K562 (cell line): Measurements from ENCODE around the gene CYB5B. TPM values are rescaled to one million over a fixed set of nuclear protein-coding genes. Genes with fewer than 3 reads are reported as not detected.

Experiments used
- ATAC-seq: fragments of 200-7000 bp; cut with Tn5 transposase; 3 replicates; pipeline ENCODE4 v1.9.1; 2020; ENCODE audit warnings: moderate library complexity
- BruUV-seq: library from RNA; stranded (reverse); fragments of 400-500 nt; replicated peaks from 2 replicates; lab custom pipeline; 2021; lab: Mats Ljungman, UMichigan
- CTCF ChIA-PET: fragments of 300-600 bp; formaldehyde crosslinking; extraction: SDS; loops from one replicate; lab custom pipeline; 2021; ENCODE audit warnings: low intra/inter-chr PET ratio; lab: Yijun Ruan, JAX
- POLR2A ChIA-PET: fragments of 300-600, 350-650 bp; sonication (Branson Sonifier 250); formaldehyde crosslinking; extraction: SDS; loops from one replicate; lab custom pipeline; 2021; ENCODE audit warnings: antibody characterized with exemption, inconsistent platforms; lab: Yijun Ruan, JAX
- DNase-seq, 4 experiments: peaks; one replicate each; pipeline versions ENCODE4 v3.0.0 to v3.0.0-alpha.2; 2011 to 2018; ENCODE audit warnings: low spot score in 3 of 4, mixed read lengths in 3 of 4; ENCODE audit errors: extremely low read depth in 1 of 4
- FAIRE-seq: peaks from 2 replicates; lab custom pipeline; 2011; peaks lifted over from hg19 to GRCh38; lab: Jason Lieb, UNC
- H2AFZ ChIP-seq: 2 replicates; pipeline ENCODE4 v1.6.0; 2011; ENCODE audit warnings: low read depth, low read length, control low read depth, inconsistent platforms
- H3K27ac ChIP-seq: fragments of 200-600 bp; 3 replicates; pipeline ENCODE4 v1.8.0; 2011; ENCODE audit warnings: low read depth, mild to moderate bottlenecking, control low read depth, inconsistent platforms, low read length, moderate library complexity, mixed read lengths; ENCODE audit errors: extremely low read depth
- H3K27me3 ChIP-seq, 2 experiments: fragments of 300-600 bp in 1 of 2; 2 replicates in 1 of 2; 3 replicates in 1 of 2; pipeline versions ENCODE4 v1.6.0 to v1.8.0; 2011; ENCODE audit warnings: inconsistent platforms in 2 of 2, low read length in 2 of 2, mild to moderate bottlenecking in 1 of 2, mixed read lengths in 1 of 2, moderate library complexity in 1 of 2; ENCODE audit not compliant: control insufficient read depth in 2 of 2, insufficient read depth in 2 of 2
- H3K36me3 ChIP-seq: fragments of 300-600 bp; 3 replicates; pipeline ENCODE4 v1.8.0; 2011; ENCODE audit warnings: mild to moderate bottlenecking, low read length, inconsistent platforms; ENCODE audit not compliant: control insufficient read depth, insufficient read depth
- H3K4me1 ChIP-seq, 2 experiments: fragments of 200-600 bp in 1 of 2; replicated peaks in 1 of 2; 2 replicates in 1 of 2; 3 replicates in 1 of 2; pipeline versions ENCODE4 v1.5.1 to v1.8.0; 2011; ENCODE audit warnings: inconsistent platforms in 2 of 2, low read length in 2 of 2, mild to moderate bottlenecking in 1 of 2, mixed read lengths in 1 of 2, moderate library complexity in 1 of 2; ENCODE audit not compliant: control insufficient read depth in 2 of 2, insufficient read depth in 2 of 2
- H3K4me2 ChIP-seq: 2 replicates; pipeline ENCODE4 v1.6.1; 2011; ENCODE audit warnings: low read length, control low read depth, inconsistent platforms, mixed read lengths; ENCODE audit not compliant: insufficient read depth
- H3K4me3 ChIP-seq: fragments of 200-600 bp; sonication (generic), shearing (Covaris generic); 2 replicates; pipeline ENCODE4 v1.5.1; 2016; ENCODE audit warnings: control low read depth, inconsistent platforms
- H3K79me2 ChIP-seq: fragments of 200-600 bp; 3 replicates; pipeline ENCODE4 v1.8.0; 2011; ENCODE audit warnings: low read length, inconsistent platforms; ENCODE audit not compliant: control insufficient read depth, insufficient read depth
- H3K9ac ChIP-seq, 2 experiments: 2 replicates each; pipeline versions ENCODE4 v1.6.0 to v1.6.1; 2011; ENCODE audit warnings: low read depth in 2 of 2, low read length in 2 of 2, control low read depth in 1 of 2, inconsistent platforms in 1 of 2, mild to moderate bottlenecking in 1 of 2, mixed read lengths in 1 of 2; ENCODE audit not compliant: insufficient read depth in 1 of 2
- H3K9me1 ChIP-seq: one replicate; pipeline ENCODE4 v1.6.0; 2011; ENCODE audit warnings: inconsistent platforms, mild to moderate bottlenecking, low read length, moderate library complexity; ENCODE audit not compliant: control insufficient read depth, insufficient read depth
- H3K9me3 ChIP-seq: replicated peaks from 2 replicates; pipeline ENCODE4 v1.5.1; 2011; ENCODE audit warnings: low read depth, low read length, inconsistent platforms; ENCODE audit not compliant: control insufficient read depth, insufficient read depth
- H4K20me1 ChIP-seq: replicated peaks from 2 replicates; pipeline ENCODE4 v1.6.1; 2011; ENCODE audit warnings: low read length, inconsistent platforms, mixed read lengths; ENCODE audit not compliant: control insufficient read depth, insufficient read depth
- AFF4 ChIP-seq: sonication (generic); formaldehyde crosslinking; IDR thresholded peaks from 2 replicates; pipeline ENCODE4 v1.8.0; 2023; ENCODE audit warnings: mild to moderate bottlenecking, missing genetic modification reagents
- EWSR1 ChIP-seq: fragments of 450-650 bp; IDR thresholded peaks from 2 replicates; pipeline ENCODE4 v1.6.1; 2018; ENCODE audit warnings: borderline replicate concordance, mild to moderate bottlenecking, low read depth, moderate library complexity; ENCODE audit not compliant: partially characterized antibody
- FOXP1 ChIP-seq: sonication (generic); formaldehyde crosslinking; IDR thresholded peaks from 2 replicates; pipeline ENCODE4 v1.8.0; 2022; ENCODE audit warnings: mild to moderate bottlenecking, missing genetic modification reagents
- NR1H2 ChIP-seq: sonication (generic); formaldehyde crosslinking; IDR thresholded peaks from 2 replicates; pipeline ENCODE4 v1.4.0; 2020; ENCODE audit warnings: mild to moderate bottlenecking, missing genetic modification reagents
- ZNF699 ChIP-seq: fragments of 250-450 bp; sonication (Bioruptor Pico); IDR thresholded peaks from 2 replicates; pipeline ENCODE4 v1.8.0; 2021; ENCODE audit warnings: mild to moderate bottlenecking, moderate library complexity; ENCODE audit not compliant: insufficient replicate concordance
- WGBS: fragments of 100-300 bp; shearing (Covaris generic); methylation state at CpG from one replicate; pipeline ENCODE4 v1.1.6; 2016; ENCODE audit warnings: low coverage, mixed read lengths; ENCODE audit not compliant: insufficient coverage; ENCODE audit errors: missing lambda C conversion rate; 5-methylcytosine and 5-hydroxymethylcytosine counted together
- in situ Hi-C: fragments of 300-500 bp; cut with MboI; formaldehyde crosslinking; loops from 4 replicates; pipeline ENCODE4 v1.15.0; 2018; ENCODE audit warnings: inconsistent platforms, mixed read lengths
- intact Hi-C: fragments of 100-400 bp; cut with micrococcal nuclease; formaldehyde crosslinking; loops from 2 replicates; pipeline ENCODE4 v1.14.2; 2022
- polyA plus RNA-seq, 8 experiments: library from polyadenylated mRNA; depleted of rRNA in 4 of 8; stranded (reverse) in 5 of 8; unstranded in 3 of 8; fragments of >200 nt; fragmentation: Nextera tagmentation in 2 of 8; fragmentation: Illumina TruSeq in 1 of 8; extraction: Ambion mirVana in 2 of 8; extraction: Trizol in 1 of 8; gene quantifications; 2 replicates each; pipeline versions ENCODE4 v1.2.1 to v1.2.3, GENCODE V29; 2011 to 2014; ENCODE audit warnings: inconsistent platforms in 1 of 8, missing spikeins in 1 of 8
- total RNA-seq, 7 experiments: library from RNA; depleted of rRNA in 6 of 7; stranded (reverse); fragments of >200 nt in 6 of 7; fragmentation: Illumina TruSeq in 2 of 7; extraction: Trizol in 2 of 7; gene quantifications; 2 replicates each; pipeline versions ENCODE4 v1.2.1 to v1.2.3, GENCODE V29; 2011 to 2021; ENCODE audit warnings: low replicate concordance in 1 of 7
- TF ChIP-seq, protein P1 (sequence below): fragments of 450-650 bp; IDR thresholded peaks from 2 replicates; pipeline ENCODE4 v1.6.1; 2016; ENCODE audit warnings: borderline replicate concordance
- TF ChIP-seq, protein P2 (sequence below), 3 experiments: fragments of 200-800 bp in 1 of 3; fragments of 250-450 bp in 1 of 3; fragments of 450-650 bp in 1 of 3; sonication (Bioruptor Pico) in 1 of 3; sonication (Bioruptor generic) in 1 of 3; formaldehyde crosslinking in 1 of 3; IDR thresholded peaks; 2 replicates each; pipeline versions ENCODE4 v1.6.1 to v1.8.0; 2016 to 2022; ENCODE audit warnings: mild to moderate bottlenecking in 2 of 3, missing genetic modification characterization in 2 of 3, missing compliant biosample characterization in 1 of 3, moderate library complexity in 1 of 3

Gene CYB5B
- total and polyA plus RNA-seq, 9 of the 15 experiments (the other 6 are each of a cell fraction or from before 2014, with no cell fraction given): 29.9 to 274 (median 136) TPM

- TF ChIP-seq, protein P1, sequence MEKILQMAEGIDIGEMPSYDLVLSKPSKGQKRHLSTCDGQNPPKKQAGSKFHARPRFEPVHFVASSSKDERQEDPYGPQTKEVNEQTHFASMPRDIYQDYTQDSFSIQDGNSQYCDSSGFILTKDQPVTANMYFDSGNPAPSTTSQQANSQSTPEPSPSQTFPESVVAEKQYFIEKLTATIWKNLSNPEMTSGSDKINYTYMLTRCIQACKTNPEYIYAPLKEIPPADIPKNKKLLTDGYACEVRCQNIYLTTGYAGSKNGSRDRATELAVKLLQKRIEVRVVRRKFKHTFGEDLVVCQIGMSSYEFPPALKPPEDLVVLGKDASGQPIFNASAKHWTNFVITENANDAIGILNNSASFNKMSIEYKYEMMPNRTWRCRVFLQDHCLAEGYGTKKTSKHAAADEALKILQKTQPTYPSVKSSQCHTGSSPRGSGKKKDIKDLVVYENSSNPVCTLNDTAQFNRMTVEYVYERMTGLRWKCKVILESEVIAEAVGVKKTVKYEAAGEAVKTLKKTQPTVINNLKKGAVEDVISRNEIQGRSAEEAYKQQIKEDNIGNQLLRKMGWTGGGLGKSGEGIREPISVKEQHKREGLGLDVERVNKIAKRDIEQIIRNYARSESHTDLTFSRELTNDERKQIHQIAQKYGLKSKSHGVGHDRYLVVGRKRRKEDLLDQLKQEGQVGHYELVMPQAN: no peak
- TF ChIP-seq ZNF699: no peak
- TF ChIP-seq, all 486 proteins: peak for 1
Measured at GRCh38 chr16:69386596-69386995, 37.8 kb upstream of the CYB5B start (continued).

DNA sequence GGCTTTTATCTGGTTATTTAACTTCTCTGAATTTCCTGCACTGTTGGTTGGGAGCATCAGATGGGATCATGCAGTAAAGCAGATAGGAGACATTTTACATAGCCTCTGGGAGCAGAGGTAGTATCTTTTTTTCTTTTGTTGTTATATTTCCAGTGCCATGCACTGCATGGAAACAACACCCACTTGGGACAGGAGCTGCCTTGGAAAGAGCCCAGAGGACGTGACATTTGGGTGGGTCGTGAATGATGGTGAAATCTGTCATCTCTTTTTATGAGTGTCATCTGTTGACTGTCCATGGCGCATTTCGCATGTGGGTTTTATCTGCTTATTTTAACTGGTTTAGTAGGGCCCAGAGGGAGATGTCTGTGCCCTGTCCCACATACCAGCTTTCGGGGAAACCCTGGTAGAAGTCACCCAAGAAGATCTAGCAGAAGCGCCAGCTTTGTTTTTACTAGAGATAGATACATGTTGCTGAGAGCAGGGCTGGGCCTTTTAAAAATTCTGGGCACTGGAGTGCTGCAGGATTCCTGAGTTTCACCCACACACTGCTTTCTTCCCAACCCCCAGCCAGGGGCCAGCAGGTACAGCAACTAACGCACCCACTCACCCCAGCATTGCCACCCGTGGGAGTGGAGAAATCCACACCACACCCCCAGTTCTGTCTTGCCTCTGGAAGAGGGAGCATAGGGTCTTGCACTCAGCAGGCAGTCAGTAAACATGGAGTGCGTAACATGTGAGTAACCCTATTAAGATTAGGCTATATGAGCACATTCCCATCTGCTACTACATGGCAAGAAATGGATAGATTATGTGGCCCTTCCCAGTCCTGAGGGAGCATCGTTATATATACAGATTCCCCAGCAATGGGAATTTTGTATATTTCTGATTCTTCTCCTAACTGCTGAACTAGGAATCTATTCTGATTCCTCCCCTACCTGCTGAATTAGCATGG is 30.2 kb upstream of the CYB5B start:
- ChIA-PET POLR2A (interaction anchor here (1.0 kb wide), 1 partner anchor 388 kb away, joined by 3 read pairs; no protein-coding TSS in a partner anchor), CTCF (interaction anchor here (2.3 kb wide), 1 partner anchor 361 kb away, joined by 8 read pairs; no protein-coding TSS in a partner anchor)
- no peaks in the 10 kb centered on the region for H3K27me3 ChIP-seq
- no peaks in the 10 kb centered on the region for H3K9me1 ChIP-seq
- 36% methylated on average over 10 of the region's 10 CpGs for WGBS
- no peak overlapping the region for H3K4me2 ChIP-seq
- no peak overlapping the region for H3K4me3 ChIP-seq
- DNase-seq (no peak), FAIRE-seq (no peak), ATAC-seq (no peak)
- H3K36me3 ChIP-seq: no peaks in the 10 kb centered on the region
- H3K4me1 ChIP-seq: peaks cover 0 to 7% of the 10 kb centered on the region in 2 experiments; a peak in 3 of 5 replicates
- no peak overlapping the region for H2AFZ ChIP-seq
- intact Hi-C loops (loop anchor here (10.0 kb wide), 1 partner anchor 71 kb away; no protein-coding TSS in a partner anchor), in situ Hi-C loops (no loop called here)
- no peaks in the 10 kb centered on the region for H4K20me1 ChIP-seq
- no peak overlapping the region for H3K27ac ChIP-seq
- no peaks in the 10 kb centered on the region for H3K79me2 ChIP-seq
- H3K9ac ChIP-seq: peak overlapping the region in 1 of 2 experiments; percentile 49; a peak in 2 of 4 replicates
- H3K9me3 ChIP-seq: no peaks in the 10 kb centered on the region
- BruUV-seq: no TSS peak
- TF ChIP-seq EWSR1: no peak
- TF ChIP-seq NR1H2: no peak
- TF ChIP-seq, protein P2, sequence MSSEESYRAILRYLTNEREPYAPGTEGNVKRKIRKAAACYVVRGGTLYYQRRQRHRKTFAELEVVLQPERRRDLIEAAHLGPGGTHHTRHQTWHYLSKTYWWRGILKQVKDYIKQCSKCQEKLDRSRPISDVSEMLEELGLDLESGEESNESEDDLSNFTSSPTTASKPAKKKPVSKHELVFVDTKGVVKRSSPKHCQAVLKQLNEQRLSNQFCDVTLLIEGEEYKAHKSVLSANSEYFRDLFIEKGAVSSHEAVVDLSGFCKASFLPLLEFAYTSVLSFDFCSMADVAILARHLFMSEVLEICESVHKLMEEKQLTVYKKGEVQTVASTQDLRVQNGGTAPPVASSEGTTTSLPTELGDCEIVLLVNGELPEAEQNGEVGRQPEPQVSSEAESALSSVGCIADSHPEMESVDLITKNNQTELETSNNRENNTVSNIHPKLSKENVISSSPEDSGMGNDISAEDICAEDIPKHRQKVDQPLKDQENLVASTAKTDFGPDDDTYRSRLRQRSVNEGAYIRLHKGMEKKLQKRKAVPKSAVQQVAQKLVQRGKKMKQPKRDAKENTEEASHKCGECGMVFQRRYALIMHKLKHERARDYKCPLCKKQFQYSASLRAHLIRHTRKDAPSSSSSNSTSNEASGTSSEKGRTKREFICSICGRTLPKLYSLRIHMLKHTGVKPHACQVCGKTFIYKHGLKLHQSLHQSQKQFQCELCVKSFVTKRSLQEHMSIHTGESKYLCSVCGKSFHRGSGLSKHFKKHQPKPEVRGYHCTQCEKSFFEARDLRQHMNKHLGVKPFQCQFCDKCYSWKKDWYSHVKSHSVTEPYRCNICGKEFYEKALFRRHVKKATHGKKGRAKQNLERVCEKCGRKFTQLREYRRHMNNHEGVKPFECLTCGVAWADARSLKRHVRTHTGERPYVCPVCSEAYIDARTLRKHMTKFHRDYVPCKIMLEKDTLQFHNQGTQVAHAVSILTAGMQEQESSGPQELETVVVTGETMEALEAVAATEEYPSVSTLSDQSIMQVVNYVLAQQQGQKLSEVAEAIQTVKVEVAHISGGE (CRISPR knock-in tag; IDR thresholded peaks at IDR 0.05): no peak
- TF ChIP-seq FOXP1: no peak
- TF ChIP-seq AFF4 (CRISPR knock-in tag): no peak
